Liver (tissue), 9 donors: ENCODE data around the gene TUB. TPM values are rescaled to one million over a fixed set of nuclear protein-coding genes. Genes with fewer than 3 reads are reported as not detected.

Source experiments
- DNase-seq: peaks from one replicate; pipeline ENCODE4 v3.0.0-alpha.2; 2017; ENCODE audit warnings: low spot score
- H3K27ac ChIP-seq, 2 donors: one replicate each; pipeline ENCODE4 v1.7.0; 2013; ENCODE audit warnings: inconsistent platforms in 2 of 2, low read length in 2 of 2, control low read depth in 1 of 2, low read depth in 1 of 2, mild to moderate bottlenecking in 1 of 2
- H3K27me3 ChIP-seq, 4 donors: one replicate each; pipeline versions ENCODE4 v1.6.1 to v1.7.0; 2013; ENCODE audit warnings: low read length in 3 of 4, inconsistent platforms in 1 of 4, mild to moderate bottlenecking in 1 of 4, moderate library complexity in 1 of 4; ENCODE audit not compliant: control insufficient read depth in 4 of 4, insufficient read depth in 4 of 4
- H3K36me3 ChIP-seq, 4 donors: one replicate each; pipeline versions ENCODE4 v1.6.1 to v1.7.0; 2013; ENCODE audit warnings: low read length in 3 of 4, mild to moderate bottlenecking in 3 of 4, low read depth in 1 of 4, moderate library complexity in 1 of 4; ENCODE audit not compliant: control insufficient read depth in 4 of 4, insufficient read depth in 3 of 4
- H3K4me1 ChIP-seq, 4 donors: one replicate each; pipeline versions ENCODE4 v1.6.1 to v1.7.0; 2013; ENCODE audit warnings: low read length in 3 of 4, mild to moderate bottlenecking in 3 of 4, moderate library complexity in 1 of 4; ENCODE audit not compliant: control insufficient read depth in 4 of 4, insufficient read depth in 4 of 4
- H3K4me3 ChIP-seq, 3 donors: one replicate each; pipeline versions ENCODE4 v1.6.1 to v1.7.0; 2013; ENCODE audit warnings: low read length in 3 of 3, control low read depth in 1 of 3, low read depth in 1 of 3, mild to moderate bottlenecking in 1 of 3
- H3K9ac ChIP-seq, 2 donors: one replicate each; pipeline ENCODE4 v1.7.0; 2013; ENCODE audit warnings: low read length in 2 of 2, mild to moderate bottlenecking in 2 of 2, moderate library complexity in 2 of 2, control low read depth in 1 of 2, low read depth in 1 of 2
- H3K9me3 ChIP-seq, 4 donors: one replicate each; pipeline versions ENCODE4 v1.6.1 to v1.7.0; 2013; ENCODE audit warnings: low read length in 3 of 4; ENCODE audit not compliant: control insufficient read depth in 4 of 4
- ATF3 ChIP-seq: IDR thresholded peaks from 2 replicates; pipeline ENCODE4 v1.6.1; 2016; ENCODE audit warnings: antibody characterized with exemption
- CTCF ChIP-seq: fragments of 150-350 bp; IDR thresholded peaks from 2 replicates; pipeline ENCODE4 v1.5.1; 2017; ENCODE audit warnings: improper control_type of control experiment, low read depth, low read length; ENCODE audit not compliant: missing input control
- EGR1 ChIP-seq, 2 donors: IDR thresholded peaks; 2 replicates each; pipeline ENCODE4 v1.6.1; 2016 to 2018; ENCODE audit warnings: antibody characterized with exemption in 2 of 2, low read depth in 2 of 2
- FOXA1 ChIP-seq: IDR thresholded peaks from 2 replicates; pipeline ENCODE4 v1.6.1; 2016; ENCODE audit warnings: antibody characterized with exemption
- FOXA2 ChIP-seq: IDR thresholded peaks from 2 replicates; pipeline ENCODE4 v1.6.1; 2016; ENCODE audit warnings: antibody characterized with exemption
- GABPA ChIP-seq, 2 donors: IDR thresholded peaks in 1 of 2; conservative IDR thresholded peaks in 1 of 2; 2 replicates each; pipeline ENCODE4 v1.6.1; 2016; ENCODE audit warnings: antibody characterized with exemption in 2 of 2, mild to moderate bottlenecking in 1 of 2, moderate library complexity in 1 of 2
- HNF4A ChIP-seq, 2 donors: conservative IDR thresholded peaks; 2 replicates each; pipeline ENCODE4 v1.6.1; 2016; ENCODE audit warnings: antibody characterized with exemption in 2 of 2, mild to moderate bottlenecking in 2 of 2
- HNF4G ChIP-seq: IDR thresholded peaks from 2 replicates; pipeline ENCODE4 v1.6.1; 2016; ENCODE audit warnings: antibody characterized with exemption
- JUND ChIP-seq, 2 donors: IDR thresholded peaks; 2 replicates each; pipeline ENCODE4 v1.6.1; 2016; ENCODE audit warnings: antibody characterized with exemption in 2 of 2
- MAX ChIP-seq: IDR thresholded peaks from 2 replicates; pipeline ENCODE4 v1.6.1; 2016; ENCODE audit warnings: antibody characterized with exemption
- NR2F2 ChIP-seq: IDR thresholded peaks from 2 replicates; pipeline ENCODE4 v1.6.1; 2016; ENCODE audit warnings: antibody characterized with exemption
- RAD21 ChIP-seq, 2 donors: IDR thresholded peaks; 2 replicates each; pipeline ENCODE4 v1.6.1; 2016; ENCODE audit warnings: antibody characterized with exemption in 2 of 2, mild to moderate bottlenecking in 2 of 2
- REST ChIP-seq: IDR thresholded peaks from 2 replicates; pipeline ENCODE4 v1.6.1; 2016; ENCODE audit warnings: antibody characterized with exemption, mild to moderate bottlenecking
- RXRA ChIP-seq, 2 donors: IDR thresholded peaks; 2 replicates each; pipeline ENCODE4 v1.6.1; 2017 to 2018; ENCODE audit warnings: antibody characterized with exemption in 2 of 2, mild to moderate bottlenecking in 1 of 2
- SP1 ChIP-seq: IDR thresholded peaks from 2 replicates; pipeline ENCODE4 v1.6.1; 2018; ENCODE audit warnings: antibody characterized with exemption, mild to moderate bottlenecking
- TAF1 ChIP-seq: conservative IDR thresholded peaks from 2 replicates; pipeline ENCODE4 v1.6.1; 2016; ENCODE audit warnings: antibody characterized with exemption, mild to moderate bottlenecking
- YY1 ChIP-seq: IDR thresholded peaks from 2 replicates; pipeline ENCODE4 v1.6.1; 2016; ENCODE audit warnings: antibody characterized with exemption, mild to moderate bottlenecking
- WGBS: extraction: QIAGEN DNeasy Blood & Tissue Kit; methylation state at CpG from one replicate; pipeline ENCODE4 v1.1.7; 2013; 5-methylcytosine and 5-hydroxymethylcytosine counted together
- polyA plus RNA-seq, 2 donors: library from polyadenylated mRNA; stranded (reverse) in 1 of 2; unstranded in 1 of 2; fragments of 200-250 nt in 1 of 2; fragments of >200 nt in 1 of 2; fragmentation: Nextera tagmentation in 1 of 2; extraction: Ambion mirVana in 1 of 2; gene quantifications; one replicate each; pipeline versions ENCODE4 v1.2.1 to v1.2.3, GENCODE V29; 2013 to 2015
- total RNA-seq, 2 donors: library from RNA; depleted of rRNA; stranded (reverse); fragments of >200 nt; gene quantifications; one replicate each; pipeline ENCODE4 v1.2.3, GENCODE V29; 2014
- TF ChIP-seq, protein P1 (sequence below): IDR thresholded peaks from 2 replicates; pipeline ENCODE4 v1.6.1; 2016; ENCODE audit warnings: antibody characterized with exemption
- donor health status: healthy.
- donor health status: healthy.
- donor health status: healthy.
- donor health status: healthy.
- donor health status: healthy.

Gene TUB
- total and polyA plus RNA-seq, 4 donors: 0.15 to 1.3 (median 0.66) TPM

DNA sequence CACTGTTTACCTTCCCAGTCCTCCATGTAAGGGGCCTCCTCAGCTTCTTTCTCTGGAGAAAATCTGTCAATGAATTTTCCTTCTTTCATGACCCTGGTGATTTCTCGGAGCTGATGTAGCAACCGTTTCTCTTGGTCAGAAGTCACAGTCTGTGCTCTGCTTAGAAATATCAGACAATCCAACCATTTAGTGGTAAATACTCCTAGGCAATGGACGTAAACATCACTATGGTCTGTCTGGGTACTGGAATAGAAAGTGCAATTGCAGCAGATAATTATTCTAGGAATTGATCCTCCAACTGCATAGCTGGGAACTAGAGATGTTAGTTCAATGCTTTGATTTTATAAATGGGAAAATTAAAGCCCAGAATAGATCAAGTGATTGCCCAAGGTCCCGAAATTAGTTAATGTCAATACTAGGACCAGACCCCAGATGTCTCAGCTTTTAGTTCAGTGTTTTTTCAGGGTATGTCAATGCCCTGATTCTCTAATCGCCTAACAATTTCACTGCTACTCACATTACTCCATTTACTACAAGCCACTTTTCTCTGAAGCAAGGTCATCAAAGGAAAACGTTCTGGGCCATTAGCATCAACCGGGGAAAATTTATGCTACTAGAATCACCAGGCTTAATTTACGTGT lies 45.8 kb downstream of the TUB start:
- Histone ChIP-seq H3K9ac (no peak overlapping the region), H3K4me1 (no peaks in the 10 kb centered on the region), H3K4me3 (no peak overlapping the region), H3K27me3 (no peaks in the 10 kb centered on the region), H3K36me3 (no peaks in the 10 kb centered on the region), H3K9me3 (no peaks in the 10 kb centered on the region), H3K27ac (no peak overlapping the region)
- WGBS: 83% methylated on average over 8 of the region's 8 CpGs
- TF ChIP-seq TAF1 (no peak), RAD21 (IDR thresholded peaks at IDR 0.05) (no peak), SP1 (no peak), RXRA (IDR thresholded peaks at IDR 0.05) (no peak), FOXA1 (no peak), ATF3 (no peak), EGR1 (IDR thresholded peaks at IDR 0.05; ENCODE audit: low read depth in 2 of 2) (no peak), HNF4G (no peak), MAX (no peak), YY1 (no peak), REST (no peak), JUND (IDR thresholded peaks at IDR 0.05) (no peak), FOXA2 (no peak), GABPA (IDR thresholded peaks at IDR 0.05 in 1 of 2, conservative IDR thresholded peaks at IDR 0.05 in 1 of 2) (no peak), HNF4A (conservative IDR thresholded peaks at IDR 0.05) (no peak), NR2F2 (no peak), CTCF (no peak)
- TF ChIP-seq, protein P1, sequence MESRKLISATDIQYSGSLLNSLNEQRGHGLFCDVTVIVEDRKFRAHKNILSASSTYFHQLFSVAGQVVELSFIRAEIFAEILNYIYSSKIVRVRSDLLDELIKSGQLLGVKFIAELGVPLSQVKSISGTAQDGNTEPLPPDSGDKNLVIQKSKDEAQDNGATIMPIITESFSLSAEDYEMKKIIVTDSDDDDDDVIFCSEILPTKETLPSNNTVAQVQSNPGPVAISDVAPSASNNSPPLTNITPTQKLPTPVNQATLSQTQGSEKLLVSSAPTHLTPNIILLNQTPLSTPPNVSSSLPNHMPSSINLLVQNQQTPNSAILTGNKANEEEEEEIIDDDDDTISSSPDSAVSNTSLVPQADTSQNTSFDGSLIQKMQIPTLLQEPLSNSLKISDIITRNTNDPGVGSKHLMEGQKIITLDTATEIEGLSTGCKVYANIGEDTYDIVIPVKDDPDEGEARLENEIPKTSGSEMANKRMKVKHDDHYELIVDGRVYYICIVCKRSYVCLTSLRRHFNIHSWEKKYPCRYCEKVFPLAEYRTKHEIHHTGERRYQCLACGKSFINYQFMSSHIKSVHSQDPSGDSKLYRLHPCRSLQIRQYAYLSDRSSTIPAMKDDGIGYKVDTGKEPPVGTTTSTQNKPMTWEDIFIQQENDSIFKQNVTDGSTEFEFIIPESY: no peak
- no peak for DNase-seq
